Astrocyte (in vitro differentiated cells and primary cell): ENCODE measurements around the gene SIGLEC9. TPM values are rescaled to one million over a fixed set of nuclear protein-coding genes. Genes with fewer than 3 reads are reported as not detected.

ENCODE experiments used
- DNase-seq: peaks from one replicate; pipeline ENCODE4 v3.0.0-alpha.2; 2010; ENCODE audit warnings: low read depth
- FAIRE-seq: peaks from 2 replicates; lab custom pipeline; 2011; peaks lifted over from hg19 to GRCh38; lab: Jason Lieb, UNC
- H2AFZ ChIP-seq: 2 replicates; pipeline ENCODE4 v1.6.0; 2012; ENCODE audit warnings: low read depth, low read length, inconsistent platforms
- H3K27ac ChIP-seq: 2 replicates; pipeline ENCODE4 v1.5.1; 2011; ENCODE audit warnings: low read depth, low read length, inconsistent platforms
- H3K27me3 ChIP-seq: 2 replicates; pipeline ENCODE4 v1.6.0; 2011; ENCODE audit warnings: low read length, inconsistent platforms; ENCODE audit not compliant: insufficient read depth
- H3K36me3 ChIP-seq: 2 replicates; pipeline ENCODE4 v1.5.1; 2011; ENCODE audit warnings: low read length, inconsistent platforms; ENCODE audit not compliant: insufficient read depth
- H3K4me1 ChIP-seq: 2 replicates; pipeline ENCODE4 v1.5.1; 2011; ENCODE audit warnings: low read length, inconsistent platforms; ENCODE audit not compliant: insufficient read depth
- H3K4me2 ChIP-seq: 2 replicates; pipeline ENCODE4 v1.6.0; 2012; ENCODE audit warnings: low read length, inconsistent platforms
- H3K4me3 ChIP-seq: 2 replicates; pipeline ENCODE4 v1.5.1; 2011; ENCODE audit warnings: low read depth, mild to moderate bottlenecking, low read length, inconsistent platforms; ENCODE audit not compliant: insufficient read depth
- H3K79me2 ChIP-seq: 2 replicates; pipeline ENCODE4 v1.6.0; 2012; ENCODE audit warnings: mild to moderate bottlenecking, low read length, inconsistent platforms; ENCODE audit not compliant: insufficient read depth
- H3K9ac ChIP-seq: 2 replicates; pipeline ENCODE4 v1.6.0; 2012; ENCODE audit warnings: mild to moderate bottlenecking, low read length, inconsistent platforms
- H3K9me3 ChIP-seq: 2 replicates; pipeline ENCODE4 v1.5.1; 2012; ENCODE audit warnings: low read depth, mild to moderate bottlenecking, low read length, inconsistent platforms; ENCODE audit not compliant: insufficient read depth
- H4K20me1 ChIP-seq: 2 replicates; pipeline ENCODE4 v1.6.0; 2012; ENCODE audit warnings: low read length, inconsistent platforms; ENCODE audit not compliant: insufficient read depth
- H3K27ac Mint-ChIP-seq: one replicate; pipeline ENCODE4 v1.8.0; 2021; ENCODE audit warnings: mild to moderate bottlenecking, mixed read lengths; ENCODE audit not compliant: unreplicated experiment
- H3K27me3 Mint-ChIP-seq: one replicate; pipeline ENCODE4 v1.8.0; 2021; ENCODE audit warnings: low read depth, mixed read lengths; ENCODE audit not compliant: unreplicated experiment
- H3K36me3 Mint-ChIP-seq: one replicate; pipeline ENCODE4 v1.8.0; 2021; ENCODE audit warnings: low read depth, mixed read lengths; ENCODE audit not compliant: unreplicated experiment
- H3K4me1 Mint-ChIP-seq: one replicate; pipeline ENCODE4 v1.8.0; 2021; ENCODE audit warnings: low read depth, mixed read lengths; ENCODE audit not compliant: unreplicated experiment
- H3K4me3 Mint-ChIP-seq: one replicate; pipeline ENCODE4 v1.8.0; 2021; ENCODE audit warnings: mild to moderate bottlenecking, moderate library complexity, mixed read lengths; ENCODE audit not compliant: unreplicated experiment
- H3K9me3 Mint-ChIP-seq: one replicate; pipeline ENCODE4 v1.8.0; 2021; ENCODE audit warnings: mild to moderate bottlenecking, mixed read lengths; ENCODE audit not compliant: unreplicated experiment
- CTCF ChIP-seq: IDR thresholded peaks from 2 replicates; pipeline ENCODE4 v1.5.1; 2011; ENCODE audit warnings: low read depth, mild to moderate bottlenecking, inconsistent platforms, low read length, moderate library complexity; ENCODE audit not compliant: insufficient read depth
- EZH2 ChIP-seq: IDR thresholded peaks from 2 replicates; pipeline ENCODE4 v1.6.1; 2012; ENCODE audit warnings: mild to moderate bottlenecking, low read length, inconsistent platforms; ENCODE audit not compliant: insufficient read depth
- total RNA-seq: library from RNA; stranded (reverse); gene quantifications from 2 replicates; pipeline ENCODE4 v1.2.1, GENCODE V29; 2021

Gene SIGLEC9
- total RNA-seq, 1 donor from 2014 or later, result not detected

- no peak overlapping the region for H3K4me3 ChIP-seq
- no peak overlapping the region for H3K9ac ChIP-seq
- H3K36me3 ChIP-seq, result no peaks in the 10 kb centered on the region
- Mint-ChIP-seq H3K27me3 (peaks cover 32% of the 10 kb centered on the region), H3K4me1 (no peaks in the 10 kb centered on the region), H3K27ac (no peak overlapping the region), H3K4me3 (no peak overlapping the region), H3K36me3 (no peaks in the 10 kb centered on the region), H3K9me3 (peaks cover 2% of the 10 kb centered on the region)
- H3K9me3 ChIP-seq, result peaks cover 2% of the 10 kb centered on the region
- no peak overlapping the region for H3K27ac ChIP-seq
- no peak for DNase-seq
- H3K79me2 ChIP-seq, result no peaks in the 10 kb centered on the region
- no peaks in the 10 kb centered on the region for H3K4me1 ChIP-seq
- FAIRE-seq, result no peak
- no peak overlapping the region for H2AFZ ChIP-seq
- no peaks in the 10 kb centered on the region for H4K20me1 ChIP-seq
- no peak for TF ChIP-seq CTCF
- TF ChIP-seq EZH2, result no peak
- H3K4me2 ChIP-seq, result no peak overlapping the region
- no peaks in the 10 kb centered on the region for H3K27me3 ChIP-seq
Observed at GRCh38 chr19:51139299-51140014, 14.8 kb downstream of the SIGLEC9 start.

GRCh38 chr19:51140441-51140840 is 15.7 kb downstream of the SIGLEC9 start:
- TF ChIP-seq EZH2 (no peak), CTCF (no peak)
- no peaks in the 10 kb centered on the region for H3K36me3 Mint-ChIP-seq
- Histone ChIP-seq H3K27me3 (no peaks in the 10 kb centered on the region), H3K27ac (no peak overlapping the region), H3K4me3 (no peak overlapping the region), H2AFZ (no peak overlapping the region), H3K9me3 (peaks cover 2% of the 10 kb centered on the region), H3K36me3 (no peaks in the 10 kb centered on the region), H3K79me2 (no peaks in the 10 kb centered on the region), H4K20me1 (no peaks in the 10 kb centered on the region), H3K9ac (no peak overlapping the region), H3K4me1 (no peaks in the 10 kb centered on the region), H3K4me2 (no peak overlapping the region)
- no peak for FAIRE-seq
- H3K27me3 Mint-ChIP-seq, result peaks cover 39% of the 10 kb centered on the region
- no peak overlapping the region for H3K27ac Mint-ChIP-seq
- H3K9me3 Mint-ChIP-seq, result peaks cover under 1% of the 10 kb centered on the region
- no peak for DNase-seq
- no peaks in the 10 kb centered on the region for H3K4me1 Mint-ChIP-seq
- no peak overlapping the region for H3K4me3 Mint-ChIP-seq

GRCh38 chr19:51141181-51141580 is 16.5 kb downstream of the SIGLEC9 start:
- Histone ChIP-seq H2AFZ (no peak overlapping the region), H3K79me2 (no peaks in the 10 kb centered on the region), H3K4me2 (no peak overlapping the region), H3K9ac (no peak overlapping the region), H3K4me3 (no peak overlapping the region), H3K27ac (no peak overlapping the region), H4K20me1 (no peaks in the 10 kb centered on the region), H3K27me3 (no peaks in the 10 kb centered on the region), H3K9me3 (peaks cover 2% of the 10 kb centered on the region), H3K36me3 (no peaks in the 10 kb centered on the region), H3K4me1 (no peaks in the 10 kb centered on the region)
- FAIRE-seq (no peak), DNase-seq (no peak)
- Mint-ChIP-seq H3K9me3 (no peaks in the 10 kb centered on the region), H3K4me1 (no peaks in the 10 kb centered on the region), H3K4me3 (no peak overlapping the region), H3K27ac (no peak overlapping the region), H3K36me3 (no peaks in the 10 kb centered on the region), H3K27me3 (peaks cover 43% of the 10 kb centered on the region)
- TF ChIP-seq EZH2 (no peak), CTCF (no peak)
